NOMO-1 (cell line): Measurements from ENCODE around the gene NPAS3.

Source experiments
- DNase-seq, 2 experiments: peaks; one replicate each; lab custom pipeline; 2025; ENCODE audit not compliant: unreplicated experiment in 2 of 2; lab: John Stamatoyannopoulos, UW

The NPAS3 gene

GRCh38 chr14:33150666-33151428 is 212.2 kb downstream of the NPAS3 start:
- no peak for DNase-seq

- DNase-seq = no peak
Observed at GRCh38 chr14:33163109-33163508, 224.4 kb downstream of the NPAS3 start.

- DNase-seq = no peak
Observed at GRCh38 chr14:33163600-33163999, 224.9 kb downstream of the NPAS3 start.

GRCh38 chr14:33165144-33165925 is 226.7 kb downstream of the NPAS3 start:
- DNase-seq = peak; percentile 10 to 31

- DNase-seq = no peak
Observed at GRCh38 chr14:33165926-33166289, 227.2 kb downstream of the NPAS3 start.

- no peak for DNase-seq
Observed at GRCh38 chr14:33175951-33176350, 237.3 kb downstream of the NPAS3 start.

GRCh38 chr14:33184587-33184986 is 245.9 kb downstream of the NPAS3 start:
- DNase-seq = no peak

GRCh38 chr14:33186656-33187055 is 248.0 kb downstream of the NPAS3 start:
- no peak for DNase-seq

- DNase-seq = no peak
Observed at GRCh38 chr14:33188880-33189279, 250.2 kb downstream of the NPAS3 start.

- no peak for DNase-seq
Observed at GRCh38 chr14:33191855-33192254, 253.2 kb downstream of the NPAS3 start.

- DNase-seq = no peak
Observed at GRCh38 chr14:33194551-33194950, 255.9 kb downstream of the NPAS3 start.

GRCh38 chr14:33198684-33199083 is 260.0 kb downstream of the NPAS3 start:
- DNase-seq = no peak

- no peak for DNase-seq
Observed at GRCh38 chr14:33201116-33201515, 262.4 kb downstream of the NPAS3 start.

GRCh38 chr14:33206981-33207380 is 268.3 kb downstream of the NPAS3 start:
- no peak for DNase-seq

- DNase-seq = no peak
Observed at GRCh38 chr14:33207467-33208017, 268.9 kb downstream of the NPAS3 start.

- DNase-seq = no peak
Observed at GRCh38 chr14:33210311-33210710, 271.6 kb downstream of the NPAS3 start.

GRCh38 chr14:33218026-33218425 is 279.3 kb downstream of the NPAS3 start:
- DNase-seq = no peak

GRCh38 chr14:33219957-33220356 is 281.3 kb downstream of the NPAS3 start:
- DNase-seq = no peak

GRCh38 chr14:33229269-33229929 is 290.7 kb downstream of the NPAS3 start:
- DNase-seq = no peak

GRCh38 chr14:33230021-33230420 is 291.3 kb downstream of the NPAS3 start:
- DNase-seq = no peak

- no peak for DNase-seq
Observed at GRCh38 chr14:33232031-33232430, 293.4 kb downstream of the NPAS3 start.
